HepG2 (cell line): Measurements from ENCODE around the gene DUSP22. TPM values are rescaled to one million over a fixed set of nuclear protein-coding genes. Genes with fewer than 3 reads are reported as not detected.
A peak's percentile ranks its signal among the peaks of the same experiment; 100 is the strongest.

ENCODE experiments used
- CHD2 ChIP-seq: IDR thresholded peaks from 2 replicates; pipeline ENCODE4 v1.6.1; 2011; ENCODE audit warnings: low read depth, low read length, improper control_type of control experiment
- CHD4 ChIP-seq: fragments of 200-600 bp; sonication (generic); IDR thresholded peaks from 2 replicates; pipeline ENCODE4 v1.7.0; 2017; ENCODE audit warnings: mild to moderate bottlenecking, low read length, borderline replicate concordance
- ESRRA ChIP-seq: sonication (generic); formaldehyde crosslinking; IDR thresholded peaks from 2 replicates; pipeline ENCODE4 v1.5.1; 2020; ENCODE audit warnings: mild to moderate bottlenecking, low read depth, missing genetic modification reagents
- FOXM1 ChIP-seq: sonication (generic); formaldehyde crosslinking; IDR thresholded peaks from 2 replicates; pipeline ENCODE4 v1.5.0; 2020; ENCODE audit warnings: missing genetic modification reagents
- HMG20B ChIP-seq: conservative IDR thresholded peaks from 2 replicates; pipeline ENCODE4 v1.6.1; 2016; ENCODE audit warnings: missing genetic modification reagents, missing compliant biosample characterization
- MTA3 ChIP-seq: sonication (generic); formaldehyde crosslinking; IDR thresholded peaks from 2 replicates; pipeline ENCODE4 v1.4.0; 2020; ENCODE audit warnings: missing genetic modification reagents
- NAIF1 ChIP-seq: sonication (generic); formaldehyde crosslinking; IDR thresholded peaks from 2 replicates; pipeline ENCODE4 v1.5.0; 2020; ENCODE audit warnings: mild to moderate bottlenecking, missing genetic modification reagents, borderline replicate concordance
- NFKBIZ ChIP-seq: IDR thresholded peaks from 2 replicates; pipeline ENCODE4 v1.6.1; 2018; ENCODE audit warnings: missing genetic modification reagents, missing compliant biosample characterization
- ONECUT2 ChIP-seq: sonication (generic); formaldehyde crosslinking; IDR thresholded peaks from 2 replicates; pipeline ENCODE4 v1.4.0; 2020; ENCODE audit warnings: missing genetic modification reagents
- PCBP2 ChIP-seq: fragments of 200-400 bp; formaldehyde crosslinking; optimal IDR thresholded peaks from 2 replicates; pipeline ENCODE3; 2018; ENCODE audit warnings: low read length, low read depth; ENCODE audit not compliant: poor library complexity, severe bottlenecking
- POLR2A ChIP-seq, 2 experiments: IDR thresholded peaks; 2 replicates each; pipeline ENCODE4 v1.6.1; 2011; ENCODE audit warnings: low read depth in 2 of 2, low read length in 2 of 2, mild to moderate bottlenecking in 1 of 2, moderate library complexity in 1 of 2; ENCODE audit not compliant: insufficient read depth in 1 of 2
- RBM22 ChIP-seq: fragments of 200-400 bp; formaldehyde crosslinking; optimal IDR thresholded peaks from 2 replicates; pipeline ENCODE3; 2017; ENCODE audit warnings: mild to moderate bottlenecking, low read length, moderate library complexity
- SNRNP70 ChIP-seq: fragments of 200-400 bp; formaldehyde crosslinking; IDR thresholded peaks from 2 replicates; pipeline ENCODE4 v1.6.1; 2017; ENCODE audit warnings: mild to moderate bottlenecking, low read depth, low read length, moderate library complexity
- TBX3 ChIP-seq: fragments of 450-650 bp; IDR thresholded peaks from 2 replicates; pipeline ENCODE4 v1.6.1; 2017; ENCODE audit warnings: antibody characterized with exemption, mild to moderate bottlenecking, inconsistent platforms, borderline replicate concordance
- TCF7L2 ChIP-seq: IDR thresholded peaks from 2 replicates; pipeline ENCODE4 v1.6.1; 2011; ENCODE audit warnings: mild to moderate bottlenecking, low read depth, low read length, moderate library complexity
- ZC3H13 ChIP-seq: sonication (generic); formaldehyde crosslinking; IDR thresholded peaks from 2 replicates; pipeline ENCODE4 v1.8.1; 2023; ENCODE audit warnings: mild to moderate bottlenecking, missing genetic modification reagents, moderate library complexity
- ZFP62 ChIP-seq: sonication (generic); formaldehyde crosslinking; IDR thresholded peaks from 2 replicates; pipeline ENCODE4 v1.4.0; 2020; ENCODE audit warnings: missing genetic modification reagents
- ZNF335 ChIP-seq: sonication (generic); formaldehyde crosslinking; IDR thresholded peaks from 2 replicates; pipeline ENCODE4 v1.4.0; 2020; ENCODE audit warnings: missing genetic modification reagents
- ZNF337 ChIP-seq: sonication (generic); formaldehyde crosslinking; IDR thresholded peaks from 2 replicates; pipeline ENCODE4 v1.5.1; 2020; ENCODE audit warnings: missing genetic modification reagents, low read depth, mild to moderate bottlenecking, borderline replicate concordance
- ZNF431 ChIP-seq: sonication (generic); formaldehyde crosslinking; IDR thresholded peaks from 2 replicates; pipeline ENCODE4 v1.9.0; 2022; ENCODE audit warnings: missing genetic modification reagents, low read depth, mild to moderate bottlenecking, borderline replicate concordance
- ZNF660 ChIP-seq: sonication (generic); formaldehyde crosslinking; IDR thresholded peaks from 2 replicates; pipeline ENCODE4 v1.5.1; 2020; ENCODE audit warnings: mild to moderate bottlenecking, low read depth, missing genetic modification reagents, borderline replicate concordance
- ZNF891 ChIP-seq: sonication (generic); formaldehyde crosslinking; IDR thresholded peaks from 2 replicates; pipeline ENCODE4 v1.5.0; 2020; ENCODE audit warnings: mild to moderate bottlenecking, missing genetic modification reagents
- polyA plus RNA-seq, 8 experiments: library from polyadenylated mRNA; depleted of rRNA in 3 of 8; stranded (reverse) in 7 of 8; unstranded in 1 of 8; fragments of >200 nt; fragmentation: Illumina TruSeq in 4 of 8; extraction: Trizol in 4 of 8; gene quantifications; 2 replicates each; pipeline versions ENCODE4 v1.2.1 to v1.2.3, GENCODE V29; 2011 to 2016; ENCODE audit warnings: low read depth in 4 of 8, missing spikeins in 1 of 8, mixed read lengths in 1 of 8; ENCODE audit not compliant: insufficient read depth in 1 of 8
- total RNA-seq, 5 experiments: library from RNA; depleted of rRNA; stranded (reverse); fragments of >200 nt; fragmentation: Illumina TruSeq; extraction: Trizol; gene quantifications; 2 replicates each; pipeline ENCODE4 v1.2.3, GENCODE V29; 2016; ENCODE audit warnings: low read depth in 1 of 5
- TF ChIP-seq, protein P1 (sequence below): sonication (generic); formaldehyde crosslinking; IDR thresholded peaks from 2 replicates; pipeline ENCODE4 v1.4.0; 2020; ENCODE audit warnings: missing genetic modification reagents
- TF ChIP-seq, protein P2 (sequence below): sonication (generic); formaldehyde crosslinking; IDR thresholded peaks from 2 replicates; pipeline ENCODE4 v1.5.1; 2020; ENCODE audit warnings: missing genetic modification reagents, mild to moderate bottlenecking, borderline replicate concordance
- TF ChIP-seq, protein P3 (sequence below): sonication (generic); formaldehyde crosslinking; IDR thresholded peaks from 2 replicates; pipeline ENCODE4 v1.4.0; 2020; ENCODE audit warnings: mild to moderate bottlenecking, low read depth, missing genetic modification reagents
- TF ChIP-seq, protein P4 (sequence below): sonication (generic); formaldehyde crosslinking; IDR thresholded peaks from 2 replicates; pipeline ENCODE4 v1.8.0; 2022; ENCODE audit warnings: missing genetic modification reagents, mild to moderate bottlenecking, inconsistent platforms, borderline replicate concordance

Gene DUSP22
- total and polyA plus RNA-seq, 2 of the 13 experiments (the other 11 are each of a cell fraction or from before 2014, with no cell fraction given): 20.2 to 32.8 TPM

DNA sequence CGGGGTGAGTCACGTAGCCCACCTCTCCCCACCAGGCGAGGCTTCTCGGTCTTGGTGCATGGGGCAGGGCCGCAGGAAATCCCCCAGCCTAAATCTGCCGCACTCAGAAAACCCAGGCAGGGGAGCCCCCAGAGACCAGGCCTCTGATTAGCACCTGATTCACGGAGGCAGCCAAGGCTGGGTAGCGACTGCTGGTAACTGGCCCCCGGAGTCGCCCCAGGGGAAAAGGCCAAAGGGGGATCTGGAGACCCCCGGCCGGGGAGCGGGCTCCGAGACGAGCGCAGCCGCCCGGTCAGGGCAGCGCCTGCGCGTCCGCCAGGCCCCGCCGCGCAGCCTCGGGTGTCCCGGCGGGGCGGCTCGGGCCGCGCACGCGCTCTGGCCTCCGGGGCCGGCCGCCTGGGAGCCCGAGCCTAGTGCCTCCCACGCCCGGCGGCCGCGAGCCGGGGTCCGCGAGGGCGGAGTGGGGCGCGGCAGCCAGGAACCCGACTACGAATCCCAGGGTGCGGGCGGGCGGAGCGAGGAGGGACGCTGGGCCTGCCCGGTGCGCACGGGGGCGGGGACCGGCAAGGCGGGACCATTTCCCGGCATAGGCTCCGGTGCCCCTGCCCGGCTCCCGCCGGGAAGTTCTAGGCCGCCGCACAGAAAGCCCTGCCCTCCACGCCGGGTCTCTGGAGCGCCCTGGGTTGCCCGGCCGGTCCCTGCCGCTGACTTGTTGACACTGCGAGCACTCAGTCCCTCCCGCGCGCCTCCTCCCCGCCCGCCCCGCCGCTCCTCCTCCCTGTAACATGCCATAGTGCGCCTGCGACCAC is at the start of gene DUSP22 (continued):
- TF ChIP-seq PCBP2 (no peak), TCF7L2 (no peak), MTA3 (CRISPR knock-in tag) (no peak), ZNF337 (CRISPR knock-in tag) (no peak), NAIF1 (peak; percentile 40; the same call in 1 of the 2 replicates), ESRRA (CRISPR knock-in tag) (peak; percentile 31; the same call in 1 of the 2 replicates), CHD2 (0 out of 2 replicates have a peak, but pooled peaks have one; percentile 50), ZFP62 (no peak), TBX3 (no peak), ZC3H13 (no peak), ZNF431 (no peak; the same call in 1 of the 2 replicates), ZNF891 (CRISPR knock-in tag) (0 out of 2 replicates have a peak, but pooled peaks have one; percentile 20), CHD4 (no peak), ZNF335 (CRISPR knock-in tag) (no peak), SNRNP70 (no peak), POLR2A (IDR thresholded peaks at IDR 0.05; ENCODE audit: insufficient read depth in 1 of 2, low read depth in 2 of 2, low read length in 2 of 2) (peak; percentile 81 to 83), HMG20B (CRISPR knock-in tag) (no peak), ONECUT2 (CRISPR knock-in tag) (no peak), ZNF660 (CRISPR knock-in tag) (no peak), FOXM1 (CRISPR knock-in tag) (no peak), RBM22 (no peak), NFKBIZ (CRISPR knock-in tag) (no peak)
- TF ChIP-seq, protein P1, sequence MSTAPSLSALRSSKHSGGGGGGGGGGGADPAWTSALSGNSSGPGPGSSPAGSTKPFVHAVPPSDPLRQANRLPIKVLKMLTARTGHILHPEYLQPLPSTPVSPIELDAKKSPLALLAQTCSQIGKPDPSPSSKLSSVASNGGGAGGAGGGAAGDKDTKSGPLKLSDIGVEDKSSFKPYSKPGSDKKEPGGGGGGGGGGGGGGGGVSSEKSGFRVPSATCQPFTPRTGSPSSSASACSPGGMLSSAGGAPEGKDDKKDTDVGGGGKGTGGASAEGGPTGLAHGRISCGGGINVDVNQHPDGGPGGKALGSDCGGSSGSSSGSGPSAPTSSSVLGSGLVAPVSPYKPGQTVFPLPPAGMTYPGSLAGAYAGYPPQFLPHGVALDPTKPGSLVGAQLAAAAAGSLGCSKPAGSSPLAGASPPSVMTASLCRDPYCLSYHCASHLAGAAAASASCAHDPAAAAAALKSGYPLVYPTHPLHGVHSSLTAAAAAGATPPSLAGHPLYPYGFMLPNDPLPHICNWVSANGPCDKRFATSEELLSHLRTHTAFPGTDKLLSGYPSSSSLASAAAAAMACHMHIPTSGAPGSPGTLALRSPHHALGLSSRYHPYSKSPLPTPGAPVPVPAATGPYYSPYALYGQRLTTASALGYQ (CRISPR knock-in tag): peak; percentile 41; the same call in 1 of the 2 replicates
- TF ChIP-seq, protein P2, sequence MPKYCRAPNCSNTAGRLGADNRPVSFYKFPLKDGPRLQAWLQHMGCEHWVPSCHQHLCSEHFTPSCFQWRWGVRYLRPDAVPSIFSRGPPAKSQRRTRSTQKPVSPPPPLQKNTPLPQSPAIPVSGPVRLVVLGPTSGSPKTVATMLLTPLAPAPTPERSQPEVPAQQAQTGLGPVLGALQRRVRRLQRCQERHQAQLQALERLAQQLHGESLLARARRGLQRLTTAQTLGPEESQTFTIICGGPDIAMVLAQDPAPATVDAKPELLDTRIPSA (CRISPR knock-in tag): no peak
- TF ChIP-seq, protein P3, sequence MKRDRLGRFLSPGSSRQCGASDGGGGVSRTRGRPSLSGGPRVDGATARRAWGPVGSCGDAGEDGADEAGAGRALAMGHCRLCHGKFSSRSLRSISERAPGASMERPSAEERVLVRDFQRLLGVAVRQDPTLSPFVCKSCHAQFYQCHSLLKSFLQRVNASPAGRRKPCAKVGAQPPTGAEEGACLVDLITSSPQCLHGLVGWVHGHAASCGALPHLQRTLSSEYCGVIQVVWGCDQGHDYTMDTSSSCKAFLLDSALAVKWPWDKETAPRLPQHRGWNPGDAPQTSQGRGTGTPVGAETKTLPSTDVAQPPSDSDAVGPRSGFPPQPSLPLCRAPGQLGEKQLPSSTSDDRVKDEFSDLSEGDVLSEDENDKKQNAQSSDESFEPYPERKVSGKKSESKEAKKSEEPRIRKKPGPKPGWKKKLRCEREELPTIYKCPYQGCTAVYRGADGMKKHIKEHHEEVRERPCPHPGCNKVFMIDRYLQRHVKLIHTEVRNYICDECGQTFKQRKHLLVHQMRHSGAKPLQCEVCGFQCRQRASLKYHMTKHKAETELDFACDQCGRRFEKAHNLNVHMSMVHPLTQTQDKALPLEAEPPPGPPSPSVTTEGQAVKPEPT (CRISPR knock-in tag): no peak
- TF ChIP-seq, protein P4, sequence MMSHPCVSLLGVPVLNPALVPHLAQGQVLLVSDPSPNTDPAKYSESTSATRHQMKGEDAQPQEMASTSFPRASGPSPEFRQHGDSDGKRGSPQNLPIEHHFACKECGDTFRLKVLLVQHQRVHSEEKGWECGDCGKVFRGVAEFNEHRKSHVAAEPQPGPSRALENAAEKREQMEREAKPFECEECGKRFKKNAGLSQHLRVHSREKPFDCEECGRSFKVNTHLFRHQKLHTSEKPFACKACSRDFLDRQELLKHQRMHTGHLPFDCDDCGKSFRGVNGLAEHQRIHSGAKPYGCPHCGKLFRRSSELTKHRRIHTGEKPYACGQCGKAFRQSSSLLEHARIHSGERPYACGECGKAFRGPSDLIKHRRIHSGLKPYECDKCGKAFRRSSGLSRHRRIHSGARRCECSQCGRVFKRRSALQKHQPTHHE (CRISPR knock-in tag): no peak
